HG03280 (cell line): ENCODE measurements around the gene TNFAIP3.
"Not testable (repeated sequence)": the region's sequence is repeated elsewhere in the genome, so short reads cannot be mapped to it uniquely, and the experiment has no call there.

Experiments used
- ATAC-seq: cut with Tn5 transposase; IDR thresholded peaks from one replicate; pipeline ENCODE4 v1.9.1; 2021; ENCODE audit warnings: mild to moderate bottlenecking, moderate library complexity; ENCODE audit not compliant: unreplicated experiment

Gene TNFAIP3

GRCh38 chr6:137844327-137844726 is 22.7 kb upstream of the TNFAIP3 start:
- ATAC-seq, result not testable (repeated sequence)

DNA sequence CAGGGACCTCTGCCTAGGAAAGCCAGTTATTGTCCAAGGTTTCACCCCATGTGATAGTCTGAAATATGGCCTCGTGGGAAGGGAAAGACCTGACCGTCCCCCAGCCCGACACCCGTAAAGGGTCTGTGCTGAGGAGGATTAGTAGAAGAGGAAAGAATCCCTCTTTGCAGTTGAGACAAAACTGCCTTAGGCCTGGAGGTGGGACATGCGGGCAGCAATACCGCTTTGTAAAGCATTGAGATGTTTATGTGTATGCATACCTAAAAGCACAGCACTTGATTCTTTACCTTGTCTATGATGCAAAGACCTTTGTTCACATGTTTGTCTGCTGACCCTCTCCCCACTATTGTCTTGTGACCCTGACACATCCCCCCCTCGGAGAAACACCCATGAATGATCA is 22.3 kb upstream of the TNFAIP3 start:
- not testable (repeated sequence) for ATAC-seq

GRCh38 chr6:137845460-137845859 is 21.6 kb upstream of the TNFAIP3 start:
- no peak for ATAC-seq

DNA sequence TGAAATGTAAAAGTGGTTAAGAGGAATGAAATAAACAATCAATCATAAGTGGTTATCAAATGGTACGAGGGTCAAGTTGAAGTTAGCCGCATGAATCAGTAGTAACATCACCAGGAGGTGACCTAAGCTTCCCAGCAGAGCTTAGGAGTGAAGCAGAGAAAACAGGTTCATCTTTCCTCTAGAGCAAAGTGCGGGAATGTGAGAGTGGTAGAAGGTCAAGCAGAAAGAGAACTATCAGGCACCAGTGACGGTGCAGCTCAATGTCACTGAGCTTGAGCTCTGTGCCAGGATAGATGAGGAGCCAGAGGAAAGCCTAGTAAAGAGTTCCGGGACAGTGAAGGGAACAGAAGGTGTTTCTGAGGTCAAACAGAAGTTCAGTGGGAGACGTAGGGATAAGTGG is 20.8 kb upstream of the TNFAIP3 start:
- ATAC-seq, result no peak

DNA sequence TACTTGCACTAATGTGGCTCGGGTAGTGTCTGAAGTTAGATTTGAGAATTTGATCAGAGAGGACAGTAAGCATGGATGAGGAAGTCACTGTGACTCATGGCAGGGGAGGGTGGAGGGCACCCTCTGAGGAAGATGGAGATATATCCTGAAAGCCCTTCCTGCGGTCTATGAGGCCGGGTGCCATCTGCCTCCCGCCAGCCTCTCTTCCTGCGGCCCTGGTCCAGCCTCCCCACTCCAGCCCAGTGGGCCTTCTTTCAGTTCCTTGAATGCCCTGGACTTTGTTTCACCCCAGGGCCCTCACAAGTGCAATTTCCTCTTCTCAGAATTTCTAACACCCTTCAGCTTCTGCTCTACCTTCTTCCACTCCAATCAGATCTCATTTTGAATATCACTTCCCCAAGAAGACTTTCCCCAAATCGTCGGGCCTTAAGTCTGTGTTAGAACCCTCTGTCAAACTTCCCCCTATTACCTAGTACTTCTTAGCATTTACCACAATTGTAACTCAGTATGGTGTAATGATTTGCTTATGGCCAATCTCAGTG is 20.2 kb upstream of the TNFAIP3 start:
- ATAC-seq, result no peak

- no peak for ATAC-seq
These were observed 19.3 kb upstream of the TNFAIP3 start for GRCh38 chr6:137847748-137848147.

- ATAC-seq, result no peak
These were observed 18.4 kb upstream of the TNFAIP3 start for GRCh38 chr6:137848672-137849071.

DNA sequence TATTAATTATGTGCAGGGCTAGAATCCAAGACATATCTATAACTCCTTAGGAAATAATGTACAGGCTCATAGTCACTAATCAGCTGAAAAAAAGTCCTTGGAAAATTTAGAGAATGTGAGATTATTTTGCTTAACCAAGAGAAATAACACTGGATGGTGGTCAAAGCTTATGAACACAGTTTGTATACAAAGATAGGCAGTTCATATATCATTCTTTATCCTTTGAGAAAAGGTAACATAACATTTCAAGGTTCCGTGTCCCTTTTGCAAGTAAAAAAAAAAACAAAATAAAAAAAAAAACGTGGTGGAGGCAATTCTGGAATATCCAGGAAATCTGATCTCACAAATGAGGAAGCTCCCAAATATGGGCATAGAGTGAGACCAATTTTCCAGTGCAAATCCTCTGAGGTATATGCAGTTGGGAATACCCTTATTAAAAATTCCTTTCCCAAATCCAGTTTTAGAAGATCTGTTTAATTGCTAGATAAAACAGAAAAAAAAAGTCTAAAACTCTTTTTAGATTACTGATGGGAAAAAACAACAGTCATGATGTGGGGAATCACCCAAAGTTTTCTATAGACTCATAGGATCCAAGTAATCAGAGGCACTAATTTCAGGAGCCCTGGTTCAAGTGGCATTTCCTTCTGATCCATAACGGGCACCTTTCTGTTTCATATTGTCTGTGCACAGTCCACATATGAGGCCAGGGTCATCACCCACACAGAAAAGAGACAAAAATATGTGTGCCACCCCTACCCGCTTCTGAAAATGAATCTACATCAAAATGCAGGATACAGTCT is 17.7 kb upstream of the TNFAIP3 start:
- ATAC-seq, result no peak

DNA sequence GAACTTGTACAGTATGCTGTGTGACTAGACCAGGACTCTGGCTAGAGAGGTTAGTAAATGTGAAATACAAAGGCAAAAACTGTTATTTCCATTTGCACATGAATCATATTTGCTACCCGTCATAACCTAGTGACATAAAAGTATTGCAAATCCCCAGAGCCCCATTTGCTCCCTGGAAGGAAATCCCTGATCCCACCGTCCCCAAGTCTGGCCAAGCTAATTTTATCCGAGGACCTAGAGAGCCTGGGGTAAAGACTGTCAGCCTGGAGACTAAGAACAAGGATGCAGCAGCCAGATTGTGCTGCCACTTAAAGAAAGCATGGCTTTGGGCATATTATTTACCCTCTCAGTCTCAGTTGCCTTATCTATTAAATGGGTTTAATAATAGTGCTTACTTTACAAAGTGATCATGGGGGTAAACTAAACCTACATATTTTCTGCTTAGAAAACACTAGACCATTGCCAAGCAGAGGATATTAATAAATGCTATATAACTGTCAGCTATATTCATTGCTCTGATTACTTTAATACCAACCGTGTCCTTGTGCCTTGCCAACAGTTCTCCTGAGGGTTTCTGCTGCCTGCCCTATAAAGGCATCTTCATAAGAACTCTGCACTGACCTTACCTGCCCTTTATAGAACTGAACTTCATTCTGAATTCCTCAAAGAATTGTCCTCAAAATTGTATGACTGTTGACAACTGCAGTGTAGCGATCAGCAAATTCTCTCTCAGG is 16.9 kb upstream of the TNFAIP3 start:
- no peak for ATAC-seq

DNA sequence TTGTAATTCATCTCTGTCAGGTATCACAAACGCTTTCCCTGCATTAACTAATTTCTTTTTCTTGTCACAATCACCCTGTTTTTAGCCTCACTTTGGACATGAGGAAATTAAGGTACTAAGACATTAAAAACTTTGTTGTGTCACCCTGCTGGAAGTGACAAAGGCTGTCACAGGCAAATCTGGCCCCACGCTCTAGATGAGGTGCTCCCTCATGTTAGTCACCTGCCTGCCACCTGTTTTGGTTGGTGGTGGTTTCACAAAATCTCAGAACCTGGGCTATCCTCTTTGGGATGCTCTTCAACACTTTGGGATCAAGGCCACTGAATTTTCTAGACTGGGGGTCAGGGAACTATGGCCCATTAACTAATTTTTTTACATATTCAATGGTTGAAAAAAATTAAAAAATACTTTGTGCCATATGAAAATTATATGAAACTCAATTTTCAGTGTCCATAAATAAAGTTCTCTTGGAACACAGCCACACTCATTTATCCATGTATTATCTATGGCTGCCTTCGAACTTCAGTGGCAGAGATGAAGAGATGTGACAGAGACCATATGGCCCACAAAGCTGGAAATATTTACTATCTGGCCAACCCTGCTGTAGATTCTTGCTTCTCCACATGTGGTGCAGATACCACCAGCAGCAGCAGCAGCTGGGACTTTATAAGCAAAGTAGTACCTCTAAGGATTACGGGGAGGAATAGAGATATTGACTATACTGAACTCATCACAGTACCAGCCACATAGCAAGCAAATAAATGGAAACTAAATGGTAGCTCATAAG is 16.1 kb upstream of the TNFAIP3 start:
- no peak for ATAC-seq

DNA sequence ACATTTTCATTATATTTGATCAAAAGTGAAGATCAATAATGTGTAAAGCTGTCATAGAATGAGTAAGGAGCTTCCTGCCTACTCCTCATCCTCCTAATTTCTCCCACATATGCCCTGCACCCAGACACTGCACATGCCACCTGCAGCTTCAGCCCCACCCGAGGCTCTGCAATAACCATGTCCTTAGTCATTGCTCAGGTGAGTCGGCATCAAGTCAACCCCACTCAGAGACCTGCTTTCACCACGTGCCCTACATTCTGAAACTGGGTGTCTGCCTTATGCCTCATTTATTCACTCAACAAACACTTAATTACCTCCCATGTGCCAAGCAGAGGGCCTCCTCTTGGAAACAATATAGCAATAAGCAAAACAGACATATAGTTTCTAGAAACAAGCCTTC is 15.4 kb upstream of the TNFAIP3 start:
- ATAC-seq, result no peak

DNA sequence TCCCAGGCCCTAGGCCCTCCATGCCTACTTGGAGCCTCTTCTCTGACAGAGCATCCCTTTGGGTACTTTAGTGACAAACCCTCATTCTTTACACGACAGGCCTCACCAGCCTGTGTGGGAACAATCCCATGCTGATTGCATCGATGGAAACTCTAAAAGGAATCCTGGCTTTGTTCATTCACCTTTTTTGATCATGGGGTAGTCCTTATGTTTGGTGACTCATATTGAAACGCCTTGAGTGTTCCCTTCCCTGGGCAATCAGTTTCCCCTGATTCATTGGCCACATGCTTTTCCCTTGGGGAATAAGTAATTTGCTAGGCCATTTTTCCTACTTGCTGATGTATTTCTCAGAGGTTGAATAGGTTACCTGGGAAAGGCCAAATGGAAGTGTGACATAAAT is 14.7 kb upstream of the TNFAIP3 start:
- ATAC-seq, result no peak

GRCh38 chr6:137852811-137853210 is 14.2 kb upstream of the TNFAIP3 start:
- no peak for ATAC-seq

- no peak for ATAC-seq
These were observed 13.4 kb upstream of the TNFAIP3 start for GRCh38 chr6:137853569-137854213.

DNA sequence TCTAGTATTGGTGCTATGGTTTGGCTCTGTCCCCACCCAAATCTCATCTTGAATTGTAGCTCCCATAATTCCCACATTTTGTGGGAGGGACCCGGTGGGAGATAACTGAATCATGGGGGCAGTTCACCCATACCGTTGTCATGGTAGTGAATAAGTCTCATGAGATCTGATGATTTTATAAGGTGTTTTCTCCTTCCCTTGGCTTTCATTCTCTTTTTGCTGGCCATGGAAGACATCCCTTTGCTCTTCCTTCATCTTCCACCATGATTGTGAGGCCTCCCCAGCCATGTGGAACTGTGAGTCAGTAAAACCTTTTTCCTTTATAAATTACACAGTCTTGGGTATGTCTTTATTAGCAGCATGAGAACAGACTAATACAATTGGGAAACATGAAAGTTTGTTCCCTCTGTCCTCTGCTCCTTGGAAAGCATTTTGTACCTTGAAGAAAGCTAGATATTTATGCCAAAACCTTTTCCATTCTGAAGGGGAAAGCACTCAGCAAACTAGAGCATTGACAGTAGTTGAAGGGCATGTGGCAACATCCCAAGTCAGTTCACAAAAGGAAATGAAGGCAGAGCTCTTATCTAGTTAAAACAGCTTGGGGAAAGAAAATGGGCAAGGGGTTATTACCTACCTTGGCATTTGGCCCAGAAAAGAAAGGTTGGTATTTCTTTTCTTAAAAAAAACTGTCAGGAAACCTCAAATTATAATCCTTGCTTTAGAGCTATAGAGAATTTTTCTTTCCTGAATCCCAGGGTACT is 10.7 kb upstream of the TNFAIP3 start:
- no peak for ATAC-seq

- no peak for ATAC-seq
These were observed 8.0 kb upstream of the TNFAIP3 start for GRCh38 chr6:137859025-137859424.

DNA sequence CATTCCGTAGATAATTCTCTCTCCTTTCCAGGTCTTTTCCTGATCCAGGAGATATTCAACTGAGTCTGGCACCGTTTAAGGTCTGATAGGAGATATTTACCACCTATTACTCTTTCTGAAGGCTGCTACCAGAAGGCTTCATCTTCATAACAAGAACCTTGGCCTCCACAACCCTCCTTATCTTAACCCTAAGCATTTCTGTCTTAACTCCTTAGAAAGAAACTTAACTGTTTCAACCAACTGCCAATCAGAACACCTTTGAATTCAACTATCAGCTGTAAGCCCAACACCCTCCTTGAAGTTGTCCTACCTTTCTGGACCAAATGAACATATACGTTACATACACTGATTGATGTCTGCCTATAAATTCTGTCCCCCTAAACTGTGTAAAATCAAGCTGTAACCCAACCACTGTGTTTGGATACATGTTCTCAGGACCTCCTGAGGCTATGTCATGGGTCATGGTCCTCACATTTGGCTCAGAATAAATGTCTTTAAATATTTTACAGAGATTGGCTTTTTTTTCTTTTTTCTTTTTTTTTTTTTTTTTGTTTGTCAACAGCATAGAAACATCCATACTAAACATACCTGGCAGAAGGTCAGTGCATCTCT is 6.6 kb upstream of the TNFAIP3 start:
- no peak for ATAC-seq

DNA sequence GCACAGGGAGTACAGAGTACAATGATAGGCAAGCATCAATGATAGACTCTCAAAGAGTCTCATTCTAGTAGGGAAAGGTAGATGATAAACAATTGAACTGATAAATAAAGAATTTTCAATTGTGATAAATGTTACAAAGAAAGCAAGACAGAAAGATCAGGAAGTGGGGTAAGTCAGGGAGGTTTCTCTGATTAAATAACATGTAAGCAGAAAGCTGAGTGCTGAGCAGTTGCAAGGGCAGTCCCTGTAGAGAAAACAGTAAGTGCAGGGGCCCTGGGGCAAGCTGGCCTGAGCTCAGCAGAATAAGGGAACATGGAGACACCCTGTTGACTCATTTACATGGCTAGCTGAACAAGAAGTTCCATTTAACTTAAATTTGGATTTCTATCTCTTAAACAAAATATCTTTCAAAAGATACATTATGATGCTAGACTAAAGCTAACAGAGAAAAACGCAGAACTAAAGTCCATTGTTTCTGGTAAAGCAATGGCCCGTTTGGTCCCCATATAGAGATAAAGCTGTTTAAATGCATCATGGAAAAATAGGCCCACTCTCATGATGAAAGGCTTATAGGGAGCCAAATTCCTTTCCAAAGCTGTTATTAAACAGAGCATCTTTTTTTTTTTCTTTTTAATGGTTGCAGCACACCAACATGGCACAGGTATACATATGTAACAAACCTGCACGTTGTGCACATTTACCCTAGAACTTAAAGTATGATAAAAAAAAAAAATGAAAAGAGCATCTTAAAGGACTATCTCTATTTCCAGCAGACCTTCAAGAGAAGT is 5.3 kb upstream of the TNFAIP3 start:
- no peak for ATAC-seq
